Gastrocnemius medialis (tissue), 4 donors: Measurements from ENCODE around the gene TUFT1. TPM values are rescaled to one million over a fixed set of nuclear protein-coding genes. Genes with fewer than 3 reads are reported as not detected.

ENCODE experiments used
- ATAC-seq, 2 donors: fragments of 150-250 bp; one replicate each; pipeline ENCODE4 v1.9.1; 2016
- DNase-seq, 2 donors: peaks; one replicate each; pipeline ENCODE4 v3.0.0-alpha.2; 2019
- H3K27ac ChIP-seq, 4 donors: fragments of 200-600 bp; sonication (generic); 1 replicate in 1 of 4; 2 replicates in 3 of 4; pipeline ENCODE4 v1.5.1; 2016 to 2018; ENCODE audit warnings: mild to moderate bottlenecking in 2 of 4, moderate library complexity in 1 of 4
- H3K27me3 ChIP-seq, 3 donors: fragments of 200-600 bp; sonication (generic) in 2 of 3; 1 replicate in 1 of 3; 2 replicates in 2 of 3; pipeline versions ENCODE4 v1.5.1 to v1.6.0; 2016 to 2019; ENCODE audit warnings: mild to moderate bottlenecking in 1 of 3, moderate library complexity in 1 of 3
- H3K36me3 ChIP-seq, 2 donors: fragments of 200-600 bp; sonication (generic) in 1 of 2; one replicate each; pipeline ENCODE4 v1.5.1; 2017 to 2018
- H3K4me1 ChIP-seq, 2 donors: fragments of 200-600 bp; sonication (generic) in 1 of 2; one replicate each; pipeline ENCODE4 v1.5.1; 2016 to 2017; ENCODE audit warnings: mild to moderate bottlenecking in 2 of 2
- H3K4me3 ChIP-seq, 4 donors: fragments of 200-600 bp; sonication (generic) in 3 of 4; 1 replicate in 1 of 4; 2 replicates in 3 of 4; pipeline ENCODE4 v1.5.1; 2016 to 2019; ENCODE audit warnings: mild to moderate bottlenecking in 2 of 4
- H3K9me3 ChIP-seq, 3 donors: fragments of 200-600 bp; sonication (generic) in 2 of 3; 1 replicate in 1 of 3; 2 replicates in 2 of 3; pipeline ENCODE4 v1.5.1; 2016 to 2019
- CTCF ChIP-seq, 5 experiments: fragments of 450-650 bp in 3 of 5; fragments of 200-600 bp in 2 of 5; sonication (generic) in 2 of 5; IDR thresholded peaks in 4 of 5; conservative IDR thresholded peaks in 1 of 5; 1 replicate in 4 of 5; 2 replicates in 1 of 5; pipeline ENCODE4 v1.5.1; 2016 to 2019; ENCODE audit warnings: antibody characterized with exemption in 5 of 5, mild to moderate bottlenecking in 3 of 5, moderate library complexity in 3 of 5
- POLR2A ChIP-seq, 2 donors: fragments of 450-650 bp; IDR thresholded peaks; one replicate each; pipeline ENCODE4 v1.6.1; 2017; ENCODE audit warnings: antibody characterized with exemption in 2 of 2, mild to moderate bottlenecking in 2 of 2, moderate library complexity in 2 of 2
- in situ Hi-C, 4 donors: fragments of 200-750 bp; cut with MboI; loops; one replicate each; pipeline versions ENCODE4 v1.15.0 to v1.8.0; 2017; ENCODE audit warnings: low sequenced_read_pairs in 4 of 4
- intact Hi-C: fragments of 100-400 bp; cut with DNase I; formaldehyde crosslinking; loops from one replicate; pipeline ENCODE4 v1.15.1; 2023; ENCODE audit warnings: low total_unique reads
- total RNA-seq, 4 donors: library from RNA; depleted of rRNA; stranded (reverse); fragments of >200 nt; gene quantifications; one replicate each; pipeline versions ENCODE4 v1.1.0 to v1.2.3, GENCODE V29; 2016

The TUFT1 gene
- total RNA-seq, 4 donors from 2014 or later: 1.2 to 4.0 (median 2.7) TPM

GRCh38 chr1:151553659-151554058, 13.6 kb downstream of the TUFT1 start:
- Histone ChIP-seq H3K9me3 (no peaks in the 10 kb centered on the region), H3K4me1 (no peaks in the 10 kb centered on the region), H3K27me3 (no peaks in the 10 kb centered on the region), H3K27ac (no peak overlapping the region), H3K4me3 (no peak overlapping the region), H3K36me3 (no peaks in the 10 kb centered on the region)
- in situ Hi-C loops: no loop called here
- DNase-seq (no peak), ATAC-seq (no peak)
- intact Hi-C loops: no loop called here
- TF ChIP-seq CTCF (IDR thresholded peaks at IDR 0.05 in 4 of 5, conservative IDR thresholded peaks at IDR 0.05 in 1 of 5) (no peak), POLR2A (IDR thresholded peaks at IDR 0.05) (no peak)

GRCh38 chr1:151556052-151556451, 15.9 kb downstream of the TUFT1 start:
- Histone ChIP-seq H3K36me3 (no peaks in the 10 kb centered on the region), H3K27me3 (no peaks in the 10 kb centered on the region), H3K4me1 (no peaks in the 10 kb centered on the region), H3K4me3 (no peak overlapping the region), H3K27ac (no peak overlapping the region), H3K9me3 (no peaks in the 10 kb centered on the region)
- in situ Hi-C loops (no loop called here), intact Hi-C loops (no loop called here)
- ATAC-seq (no peak), DNase-seq (no peak)
- no peak for TF ChIP-seq POLR2A (IDR thresholded peaks at IDR 0.05)
- no peak for TF ChIP-seq CTCF (IDR thresholded peaks at IDR 0.05 in 4 of 5, conservative IDR thresholded peaks at IDR 0.05 in 1 of 5)

- ATAC-seq (no peak), DNase-seq (no peak)
- in situ Hi-C loops: no loop called here
- Histone ChIP-seq H3K4me1 (no peaks in the 10 kb centered on the region), H3K27ac (no peak overlapping the region), H3K27me3 (no peaks in the 10 kb centered on the region), H3K4me3 (no peak overlapping the region), H3K36me3 (no peaks in the 10 kb centered on the region), H3K9me3 (no peaks in the 10 kb centered on the region)
- TF ChIP-seq CTCF (IDR thresholded peaks at IDR 0.05 in 4 of 5, conservative IDR thresholded peaks at IDR 0.05 in 1 of 5) (no peak), POLR2A (IDR thresholded peaks at IDR 0.05) (no peak)
- intact Hi-C loops: no loop called here
Measured at GRCh38 chr1:151562661-151563060, 22.6 kb downstream of the TUFT1 start.

GRCh38 chr1:151563376-151563775, 23.3 kb downstream of the TUFT1 start:
- ATAC-seq (no peak), DNase-seq (no peak)
- Histone ChIP-seq H3K4me3 (no peak overlapping the region), H3K36me3 (no peaks in the 10 kb centered on the region), H3K9me3 (no peaks in the 10 kb centered on the region), H3K4me1 (no peaks in the 10 kb centered on the region), H3K27ac (no peak overlapping the region), H3K27me3 (no peaks in the 10 kb centered on the region)
- in situ Hi-C loops (no loop called here), intact Hi-C loops (no loop called here)
- TF ChIP-seq POLR2A (IDR thresholded peaks at IDR 0.05) (no peak), CTCF (IDR thresholded peaks at IDR 0.05 in 4 of 5, conservative IDR thresholded peaks at IDR 0.05 in 1 of 5) (no peak)

GRCh38 chr1:151565502-151566189, 25.5 kb downstream of the TUFT1 start:
- no peak for TF ChIP-seq CTCF (IDR thresholded peaks at IDR 0.05 in 4 of 5, conservative IDR thresholded peaks at IDR 0.05 in 1 of 5)
- TF ChIP-seq POLR2A (IDR thresholded peaks at IDR 0.05): no peak
- Histone ChIP-seq H3K27me3 (no peaks in the 10 kb centered on the region), H3K4me1 (no peaks in the 10 kb centered on the region), H3K9me3 (no peaks in the 10 kb centered on the region), H3K36me3 (no peaks in the 10 kb centered on the region), H3K4me3 (no peak overlapping the region), H3K27ac (no peak overlapping the region)
- no peak for DNase-seq
- no peak for ATAC-seq
- intact Hi-C loops: no loop called here
- in situ Hi-C loops: no loop called here
